Testis (tissue), 3 donors: Measurements from ENCODE around the gene AOC1. TPM values are rescaled to one million over a fixed set of nuclear protein-coding genes. Genes with fewer than 3 reads are reported as not detected.

Source experiments
- DNase-seq: peaks from one replicate; pipeline ENCODE4 v3.0.0-alpha.2; 2019
- H3K27ac ChIP-seq, 2 donors: fragments of 200-600 bp; sonication (generic); one replicate each; pipeline ENCODE4 v1.5.1; 2019
- H3K27me3 ChIP-seq: fragments of 200-600 bp; sonication (generic); one replicate; pipeline ENCODE4 v1.5.1; 2019
- H3K36me3 ChIP-seq: fragments of 200-600 bp; sonication (generic); one replicate; pipeline ENCODE4 v1.5.1; 2017; ENCODE audit warnings: low read depth; ENCODE audit errors: missing control alignments
- H3K4me1 ChIP-seq: fragments of 200-600 bp; sonication (generic); one replicate; pipeline ENCODE4 v1.5.1; 2019
- H3K4me3 ChIP-seq, 2 donors: fragments of 200-600 bp; sonication (generic); one replicate each; pipeline ENCODE4 v1.5.1; 2017 to 2019
- H3K9me3 ChIP-seq: fragments of 200-600 bp; sonication (generic); one replicate; pipeline ENCODE4 v1.5.1; 2017
- POLR2A ChIP-seq: fragments of 450-650 bp; IDR thresholded peaks from one replicate; pipeline ENCODE4 v1.6.1; 2017; ENCODE audit warnings: antibody characterized with exemption, mild to moderate bottlenecking, moderate library complexity
- WGBS, 2 donors: methylation state at CpG; one replicate each; pipeline ENCODE4 v1.1.5; 2018; 5-methylcytosine and 5-hydroxymethylcytosine counted together
- intact Hi-C: fragments of 100-400 bp; cut with DNase I; formaldehyde crosslinking; loops from one replicate; pipeline ENCODE4 v1.15.1; 2023; ENCODE audit warnings: low total_unique reads
- polyA plus RNA-seq: library from polyadenylated mRNA; stranded (reverse); fragments of 350-450 nt; fragmentation: Illumina TruSeq; extraction: RNeasy Lipid Tissue Mini Kit (QIAGEN cat#74804); gene quantifications from one replicate; pipeline ENCODE4 v1.2.3, GENCODE V29; 2014; ENCODE audit warnings: low read depth, low replicate concordance; ENCODE audit not compliant: insufficient read depth
- total RNA-seq, 2 donors: library from RNA; depleted of rRNA; stranded (reverse); fragments of >200 nt; gene quantifications; one replicate each; pipeline ENCODE4 v1.2.3, GENCODE V29; 2016
- TF ChIP-seq, protein P1 (sequence below), 3 experiments: fragments of 450-650 bp in 2 of 3; fragments of 200-600 bp in 1 of 3; sonication (generic) in 1 of 3; IDR thresholded peaks; one replicate each; pipeline ENCODE4 v1.5.1; 2016 to 2019; ENCODE audit warnings: antibody characterized with exemption in 3 of 3, mild to moderate bottlenecking in 2 of 3, moderate library complexity in 1 of 3

AOC1 gene
- total and polyA plus RNA-seq, 3 donors from 2014 or later, result 2.8 to 6.2 (median 4.5) TPM

DNA sequence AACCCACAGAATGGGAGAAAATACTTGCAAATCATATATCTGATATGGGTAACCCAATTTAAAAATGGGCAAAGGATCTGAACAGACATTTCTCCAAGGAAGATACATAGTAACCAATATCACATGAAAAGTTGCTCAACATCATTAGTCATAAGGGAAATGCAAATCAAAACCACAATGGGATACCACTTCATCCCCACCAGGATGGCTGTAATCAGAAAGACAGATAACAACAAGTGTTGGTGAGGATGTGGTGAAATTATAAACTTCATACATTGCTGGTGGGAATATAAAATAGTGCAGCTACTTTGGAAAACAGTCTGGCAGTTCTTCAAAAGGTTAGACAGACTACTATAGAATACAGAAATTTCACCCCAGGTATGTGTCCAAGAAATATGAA, 19.3 kb downstream of the AOC1 start:
- H3K27me3 ChIP-seq, result no peaks in the 10 kb centered on the region
- no peaks in the 10 kb centered on the region for H3K9me3 ChIP-seq
- no peaks in the 10 kb centered on the region for H3K4me1 ChIP-seq
- no peaks in the 10 kb centered on the region for H3K36me3 ChIP-seq
- intact Hi-C loops, result no loop called here
- no peak for TF ChIP-seq POLR2A
- TF ChIP-seq, protein P1, sequence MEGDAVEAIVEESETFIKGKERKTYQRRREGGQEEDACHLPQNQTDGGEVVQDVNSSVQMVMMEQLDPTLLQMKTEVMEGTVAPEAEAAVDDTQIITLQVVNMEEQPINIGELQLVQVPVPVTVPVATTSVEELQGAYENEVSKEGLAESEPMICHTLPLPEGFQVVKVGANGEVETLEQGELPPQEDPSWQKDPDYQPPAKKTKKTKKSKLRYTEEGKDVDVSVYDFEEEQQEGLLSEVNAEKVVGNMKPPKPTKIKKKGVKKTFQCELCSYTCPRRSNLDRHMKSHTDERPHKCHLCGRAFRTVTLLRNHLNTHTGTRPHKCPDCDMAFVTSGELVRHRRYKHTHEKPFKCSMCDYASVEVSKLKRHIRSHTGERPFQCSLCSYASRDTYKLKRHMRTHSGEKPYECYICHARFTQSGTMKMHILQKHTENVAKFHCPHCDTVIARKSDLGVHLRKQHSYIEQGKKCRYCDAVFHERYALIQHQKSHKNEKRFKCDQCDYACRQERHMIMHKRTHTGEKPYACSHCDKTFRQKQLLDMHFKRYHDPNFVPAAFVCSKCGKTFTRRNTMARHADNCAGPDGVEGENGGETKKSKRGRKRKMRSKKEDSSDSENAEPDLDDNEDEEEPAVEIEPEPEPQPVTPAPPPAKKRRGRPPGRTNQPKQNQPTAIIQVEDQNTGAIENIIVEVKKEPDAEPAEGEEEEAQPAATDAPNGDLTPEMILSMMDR (IDR thresholded peaks at IDR 0.05), result no peak
- DNase-seq, result no peak
- H3K4me3 ChIP-seq, result no peak overlapping the region
- H3K27ac ChIP-seq, result no peak overlapping the region

DNA sequence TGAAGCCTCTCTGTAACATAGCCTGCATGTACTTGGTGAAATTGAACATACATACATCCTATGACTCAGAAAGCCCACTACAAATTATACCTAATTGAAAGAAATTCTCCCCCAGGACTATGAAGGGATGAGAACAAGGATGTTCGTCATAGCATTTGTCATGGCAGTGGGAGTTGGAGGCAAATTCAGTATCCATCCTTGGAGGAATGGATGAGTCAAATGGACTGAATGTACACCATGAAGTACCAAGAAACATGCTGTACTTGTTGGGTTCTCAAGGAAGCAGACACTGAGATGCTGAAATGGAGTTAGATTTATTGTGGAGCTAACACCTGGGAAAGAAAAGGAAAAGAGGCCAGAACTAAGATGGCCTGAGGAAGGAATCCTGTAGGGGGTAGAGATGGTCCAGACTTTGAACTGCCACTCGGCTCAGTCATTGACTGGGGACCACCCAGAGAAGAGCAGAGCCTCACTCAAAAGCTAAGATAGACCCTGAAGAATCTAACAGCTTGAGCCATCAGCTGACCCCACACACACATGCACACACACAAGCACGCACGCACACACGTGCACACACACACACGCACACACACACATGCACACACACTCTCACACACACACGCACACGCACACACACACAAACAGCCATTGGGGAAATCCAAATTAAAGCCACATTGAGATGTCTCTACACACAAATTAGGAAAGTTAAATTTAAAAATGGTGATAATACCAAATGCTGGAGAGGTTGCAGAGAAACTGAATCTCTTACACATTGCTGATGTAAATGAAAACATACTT, 22.3 kb downstream of the AOC1 start:
- Histone ChIP-seq H3K36me3 (no peaks in the 10 kb centered on the region), H3K4me1 (no peaks in the 10 kb centered on the region), H3K27me3 (no peaks in the 10 kb centered on the region), H3K9me3 (no peaks in the 10 kb centered on the region), H3K27ac (no peak overlapping the region), H3K4me3 (no peak overlapping the region)
- intact Hi-C loops, result no loop called here
- DNase-seq, result no peak
- 86 to 91% methylated on average over 8 of the region's 8 CpGs for WGBS, 2 donors
- TF ChIP-seq POLR2A, result no peak
- TF ChIP-seq, protein P1 (IDR thresholded peaks at IDR 0.05), result no peak

DNA sequence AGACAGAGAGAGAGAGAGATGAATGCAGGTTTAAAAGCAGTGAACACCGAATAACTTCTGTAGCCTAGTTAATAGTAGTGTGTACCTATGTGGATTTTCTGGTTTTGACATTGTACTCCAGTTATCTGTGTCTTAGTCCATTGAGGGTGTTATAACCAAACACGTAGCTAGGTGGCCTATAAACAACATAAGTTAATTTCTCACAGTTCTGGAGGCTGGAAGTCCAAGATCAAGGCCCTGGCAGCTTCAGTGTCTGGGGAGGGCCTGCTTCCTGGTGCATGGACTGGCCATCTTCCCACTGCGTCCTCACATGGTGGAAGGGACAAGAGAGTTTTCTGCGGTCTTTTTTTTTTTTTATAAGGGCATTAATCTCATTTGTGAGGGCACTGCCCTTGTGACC, 23.5 kb downstream of the AOC1 start:
- Histone ChIP-seq H3K36me3 (no peaks in the 10 kb centered on the region), H3K27ac (no peak overlapping the region), H3K4me1 (no peaks in the 10 kb centered on the region), H3K9me3 (no peaks in the 10 kb centered on the region), H3K27me3 (no peaks in the 10 kb centered on the region), H3K4me3 (no peak overlapping the region)
- TF ChIP-seq, protein P1 (IDR thresholded peaks at IDR 0.05), result peak in 1 of 3 experiments; percentile 16
- TF ChIP-seq POLR2A, result no peak
- 78 to 84% methylated on average over 4 of the region's 4 CpGs for WGBS, 2 donors
- DNase-seq, result no peak
- intact Hi-C loops, result no loop called here

DNA sequence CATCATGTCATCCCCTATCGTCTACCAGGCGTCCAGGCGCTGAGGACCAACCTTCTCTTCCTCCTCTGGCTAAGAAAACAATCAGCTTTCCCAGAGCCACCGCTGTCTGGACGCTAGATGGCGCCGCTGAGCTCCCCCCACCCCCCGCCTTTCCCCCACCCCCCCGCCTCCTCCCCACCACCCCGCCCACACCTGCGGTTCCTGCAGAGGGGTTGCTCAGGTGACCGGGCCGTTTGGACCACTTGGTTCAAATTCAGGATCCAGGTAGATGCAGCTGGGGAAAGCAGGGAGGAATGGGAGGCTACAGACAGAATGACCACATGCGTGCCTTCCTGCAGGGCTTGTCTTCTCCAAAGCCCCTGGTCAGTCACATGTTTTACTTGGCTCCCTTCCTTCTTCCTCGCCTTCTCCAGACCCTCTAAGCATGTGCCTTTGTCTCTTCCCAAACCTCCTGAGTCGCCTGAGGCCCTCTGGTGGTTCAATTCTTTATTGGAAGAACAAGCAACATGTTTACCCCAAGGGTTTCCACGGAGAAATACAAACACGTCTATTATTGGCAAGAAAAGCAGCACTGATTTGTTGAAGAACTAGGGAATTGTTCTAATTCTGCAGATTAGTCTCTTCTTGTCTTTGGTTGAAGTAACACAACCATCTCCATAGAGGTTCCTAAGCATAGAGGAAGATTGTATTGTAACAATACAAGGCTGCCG, 24.7 kb downstream of the AOC1 start:
- peak; percentile 72 for DNase-seq
- H3K27ac ChIP-seq, result no peak overlapping the region
- no peak overlapping the region for H3K4me3 ChIP-seq
- intact Hi-C loops, result no loop called here
- TF ChIP-seq POLR2A, result no peak
- TF ChIP-seq, protein P1 (IDR thresholded peaks at IDR 0.05), result peak in 2 of 3 experiments; percentile 39 to 58
- H3K36me3 ChIP-seq, result no peaks in the 10 kb centered on the region
- H3K4me1 ChIP-seq, result no peaks in the 10 kb centered on the region
- no peaks in the 10 kb centered on the region for H3K9me3 ChIP-seq
- no peaks in the 10 kb centered on the region for H3K27me3 ChIP-seq
- WGBS, 2 donors, result 5 to 6% methylated on average over 13 to 18 of the region's 19 CpGs
